Testis (tissue), 3 donors: ENCODE measurements around the gene MACROD2. TPM values are rescaled to one million over a fixed set of nuclear protein-coding genes. Genes with fewer than 3 reads are reported as not detected.

ENCODE experiments used
- DNase-seq: peaks from one replicate; pipeline ENCODE4 v3.0.0-alpha.2; 2019
- H3K27ac ChIP-seq, 2 donors: fragments of 200-600 bp; sonication (generic); one replicate each; pipeline ENCODE4 v1.5.1; 2019
- H3K27me3 ChIP-seq: fragments of 200-600 bp; sonication (generic); one replicate; pipeline ENCODE4 v1.5.1; 2019
- H3K36me3 ChIP-seq: fragments of 200-600 bp; sonication (generic); one replicate; pipeline ENCODE4 v1.5.1; 2017; ENCODE audit warnings: low read depth; ENCODE audit errors: missing control alignments
- H3K4me1 ChIP-seq: fragments of 200-600 bp; sonication (generic); one replicate; pipeline ENCODE4 v1.5.1; 2019
- H3K4me3 ChIP-seq, 2 donors: fragments of 200-600 bp; sonication (generic); one replicate each; pipeline ENCODE4 v1.5.1; 2017 to 2019
- H3K9me3 ChIP-seq: fragments of 200-600 bp; sonication (generic); one replicate; pipeline ENCODE4 v1.5.1; 2017
- POLR2A ChIP-seq: fragments of 450-650 bp; IDR thresholded peaks from one replicate; pipeline ENCODE4 v1.6.1; 2017; ENCODE audit warnings: antibody characterized with exemption, mild to moderate bottlenecking, moderate library complexity
- WGBS, 2 donors: methylation state at CpG; one replicate each; pipeline ENCODE4 v1.1.5; 2018; 5-methylcytosine and 5-hydroxymethylcytosine counted together
- intact Hi-C: fragments of 100-400 bp; cut with DNase I; formaldehyde crosslinking; loops from one replicate; pipeline ENCODE4 v1.15.1; 2023; ENCODE audit warnings: low total_unique reads
- polyA plus RNA-seq: library from polyadenylated mRNA; stranded (reverse); fragments of 350-450 nt; fragmentation: Illumina TruSeq; extraction: RNeasy Lipid Tissue Mini Kit (QIAGEN cat#74804); gene quantifications from one replicate; pipeline ENCODE4 v1.2.3, GENCODE V29; 2014; ENCODE audit warnings: low read depth, low replicate concordance; ENCODE audit not compliant: insufficient read depth
- total RNA-seq, 2 donors: library from RNA; depleted of rRNA; stranded (reverse); fragments of >200 nt; gene quantifications; one replicate each; pipeline ENCODE4 v1.2.3, GENCODE V29; 2016
- TF ChIP-seq, protein P1 (sequence below), 3 experiments: fragments of 450-650 bp in 2 of 3; fragments of 200-600 bp in 1 of 3; sonication (generic) in 1 of 3; IDR thresholded peaks; one replicate each; pipeline ENCODE4 v1.5.1; 2016 to 2019; ENCODE audit warnings: antibody characterized with exemption in 3 of 3, mild to moderate bottlenecking in 2 of 3, moderate library complexity in 1 of 3

Gene MACROD2
- total and polyA plus RNA-seq, 3 donors from 2014 or later: 12.6 to 20.6 (median 16.8) TPM

DNA sequence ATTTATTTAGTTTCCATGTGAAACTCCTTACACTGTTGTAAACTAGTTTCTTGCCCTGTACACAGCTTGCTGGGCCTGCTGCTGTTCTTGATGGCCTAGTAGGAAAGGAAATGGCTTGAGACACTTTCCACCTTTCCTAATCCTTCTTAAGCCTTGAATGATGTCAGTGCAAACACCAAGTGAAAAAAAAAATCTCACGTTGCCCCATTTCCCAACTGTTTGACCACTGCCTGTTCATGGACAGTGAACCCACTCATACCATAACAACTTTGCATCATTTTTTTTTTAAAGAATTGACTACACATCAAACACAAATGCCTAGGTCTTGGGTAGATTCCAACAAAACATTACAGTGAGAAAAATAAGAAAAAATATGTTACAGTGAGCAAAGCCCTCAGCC, 995.7 kb downstream of the MACROD2 start:
- Histone ChIP-seq H3K36me3 (no peaks in the 10 kb centered on the region), H3K4me3 (no peak overlapping the region), H3K9me3 (no peaks in the 10 kb centered on the region), H3K27me3 (no peaks in the 10 kb centered on the region), H3K4me1 (no peaks in the 10 kb centered on the region), H3K27ac (no peak overlapping the region)
- no peak for TF ChIP-seq POLR2A
- TF ChIP-seq, protein P1, sequence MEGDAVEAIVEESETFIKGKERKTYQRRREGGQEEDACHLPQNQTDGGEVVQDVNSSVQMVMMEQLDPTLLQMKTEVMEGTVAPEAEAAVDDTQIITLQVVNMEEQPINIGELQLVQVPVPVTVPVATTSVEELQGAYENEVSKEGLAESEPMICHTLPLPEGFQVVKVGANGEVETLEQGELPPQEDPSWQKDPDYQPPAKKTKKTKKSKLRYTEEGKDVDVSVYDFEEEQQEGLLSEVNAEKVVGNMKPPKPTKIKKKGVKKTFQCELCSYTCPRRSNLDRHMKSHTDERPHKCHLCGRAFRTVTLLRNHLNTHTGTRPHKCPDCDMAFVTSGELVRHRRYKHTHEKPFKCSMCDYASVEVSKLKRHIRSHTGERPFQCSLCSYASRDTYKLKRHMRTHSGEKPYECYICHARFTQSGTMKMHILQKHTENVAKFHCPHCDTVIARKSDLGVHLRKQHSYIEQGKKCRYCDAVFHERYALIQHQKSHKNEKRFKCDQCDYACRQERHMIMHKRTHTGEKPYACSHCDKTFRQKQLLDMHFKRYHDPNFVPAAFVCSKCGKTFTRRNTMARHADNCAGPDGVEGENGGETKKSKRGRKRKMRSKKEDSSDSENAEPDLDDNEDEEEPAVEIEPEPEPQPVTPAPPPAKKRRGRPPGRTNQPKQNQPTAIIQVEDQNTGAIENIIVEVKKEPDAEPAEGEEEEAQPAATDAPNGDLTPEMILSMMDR (IDR thresholded peaks at IDR 0.05): no peak
- 90 to 95% methylated on average over 1 of the region's 1 CpG for WGBS, 2 donors
- intact Hi-C loops: no loop called here
- no peak for DNase-seq

DNA sequence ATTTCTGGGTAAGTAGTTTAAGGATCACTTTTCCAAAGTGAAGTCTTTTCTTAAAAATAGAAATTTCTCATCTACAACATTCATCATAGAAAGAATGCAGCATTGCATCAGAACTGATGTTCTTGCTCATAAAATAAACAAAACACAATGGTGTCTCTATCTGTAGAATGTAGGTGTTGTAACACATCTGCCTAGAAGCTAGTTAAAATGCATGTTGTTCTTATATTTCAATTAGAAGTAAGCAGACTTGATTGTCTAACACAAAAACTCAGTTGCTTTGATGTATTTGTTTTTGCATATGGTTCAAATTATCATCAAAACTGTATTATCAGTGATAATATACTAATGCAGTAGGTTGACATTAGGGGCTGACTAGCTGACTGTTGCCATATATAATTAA, 996.8 kb downstream of the MACROD2 start:
- DNase-seq: no peak
- Histone ChIP-seq H3K4me3 (no peak overlapping the region), H3K27ac (no peak overlapping the region), H3K4me1 (no peaks in the 10 kb centered on the region), H3K36me3 (no peaks in the 10 kb centered on the region), H3K9me3 (no peaks in the 10 kb centered on the region), H3K27me3 (no peaks in the 10 kb centered on the region)
- intact Hi-C loops: no loop called here
- no peak for TF ChIP-seq POLR2A
- TF ChIP-seq, protein P1 (IDR thresholded peaks at IDR 0.05): no peak

DNA sequence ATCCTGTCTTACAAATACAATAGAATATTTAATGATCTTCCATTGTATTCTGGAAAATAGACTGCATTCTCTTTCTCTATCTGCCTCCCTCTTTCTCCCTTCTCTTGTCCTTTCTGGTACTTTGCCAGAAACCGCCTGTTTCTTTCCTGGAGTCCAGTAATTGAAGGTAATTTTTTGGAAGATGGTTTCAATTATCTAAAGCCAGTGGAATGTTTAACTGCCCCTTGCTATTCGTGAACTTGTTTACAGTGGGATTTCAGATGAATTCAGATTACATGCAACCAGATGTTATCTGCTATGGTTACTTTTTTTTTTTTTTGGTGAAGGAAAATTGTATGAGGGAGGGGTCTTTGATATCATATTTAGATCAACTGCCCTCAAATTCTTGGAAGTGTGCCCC, 997.6 kb downstream of the MACROD2 start:
- Histone ChIP-seq H3K9me3 (no peaks in the 10 kb centered on the region), H3K4me1 (no peaks in the 10 kb centered on the region), H3K27ac (no peak overlapping the region), H3K36me3 (no peaks in the 10 kb centered on the region), H3K4me3 (no peak overlapping the region), H3K27me3 (no peaks in the 10 kb centered on the region)
- DNase-seq: no peak
- no peak for TF ChIP-seq POLR2A
- TF ChIP-seq, protein P1 (IDR thresholded peaks at IDR 0.05): no peak
- intact Hi-C loops: no loop called here
- 53 to 56% methylated on average over 2 of the region's 2 CpGs for WGBS, 2 donors

DNA sequence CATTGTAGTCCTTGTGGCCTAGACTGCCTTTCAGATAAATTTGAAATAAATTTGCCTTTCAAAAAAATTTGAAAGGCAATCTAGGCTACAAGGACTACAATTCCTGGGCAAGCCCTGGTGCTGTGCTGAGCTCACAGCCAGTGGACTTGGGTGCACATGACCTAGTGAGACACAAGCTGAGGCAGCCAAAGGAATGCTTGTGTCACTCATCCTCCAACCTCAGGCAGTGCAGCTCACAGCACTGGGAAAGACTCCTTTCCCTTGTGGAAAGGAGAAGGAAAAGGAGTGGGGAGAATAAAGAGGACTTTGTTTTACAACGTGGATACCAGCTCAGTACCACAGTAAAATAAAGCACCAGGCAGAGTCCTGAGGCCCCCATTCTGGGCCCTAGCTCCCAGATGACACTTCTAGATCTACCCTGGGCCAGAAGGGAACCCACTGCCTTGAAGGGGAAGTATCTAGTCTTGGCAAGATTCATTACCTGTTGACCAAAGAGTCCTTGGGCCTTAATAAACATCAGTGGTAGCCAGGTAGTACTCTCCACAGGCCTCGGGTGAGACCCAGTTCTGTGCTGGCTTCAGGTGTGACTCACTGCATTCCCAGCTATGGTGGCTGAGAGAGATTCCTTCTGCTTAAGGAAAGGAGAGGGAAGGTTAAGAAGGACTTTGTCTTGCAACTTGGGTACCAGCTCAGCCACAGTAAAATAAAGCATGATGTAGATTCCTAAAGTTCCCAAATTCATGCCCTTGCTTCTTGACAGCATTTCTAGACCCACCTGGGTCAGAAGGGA, 1001.8 kb downstream of the MACROD2 start:
- DNase-seq: no peak
- TF ChIP-seq, protein P1 (IDR thresholded peaks at IDR 0.05): no peak
- TF ChIP-seq POLR2A: no peak
- no peaks in the 10 kb centered on the region for H3K9me3 ChIP-seq
- H3K36me3 ChIP-seq: no peaks in the 10 kb centered on the region
- intact Hi-C loops: no loop called here
- H3K4me1 ChIP-seq: no peaks in the 10 kb centered on the region
- WGBS, 2 donors: 80 to 88% methylated on average over 2 of the region's 2 CpGs
- H3K27ac ChIP-seq: no peak overlapping the region
- no peak overlapping the region for H3K4me3 ChIP-seq
- H3K27me3 ChIP-seq: no peaks in the 10 kb centered on the region

DNA sequence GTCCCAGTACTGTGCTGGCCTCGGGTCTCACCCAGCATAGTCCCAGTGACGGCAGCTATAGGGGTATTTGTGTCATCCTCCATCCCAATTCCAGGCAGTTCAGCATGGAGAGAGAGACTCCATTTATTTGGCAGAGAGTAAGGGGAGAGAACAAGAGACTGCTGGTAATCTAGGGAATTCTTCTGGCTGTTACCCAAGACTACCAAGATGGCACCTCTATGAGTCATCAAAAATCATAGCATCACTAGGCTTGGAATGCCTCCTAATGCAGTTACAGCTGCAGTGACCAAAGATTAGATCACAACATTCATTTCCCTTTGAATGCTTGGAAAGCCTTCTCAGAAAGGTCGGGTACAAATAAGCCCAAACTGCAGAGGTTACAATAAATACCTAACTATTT, 1002.5 kb downstream of the MACROD2 start:
- Histone ChIP-seq H3K36me3 (no peaks in the 10 kb centered on the region), H3K27me3 (no peaks in the 10 kb centered on the region), H3K4me3 (no peak overlapping the region), H3K4me1 (no peaks in the 10 kb centered on the region), H3K9me3 (no peaks in the 10 kb centered on the region), H3K27ac (no peak overlapping the region)
- TF ChIP-seq, protein P1 (IDR thresholded peaks at IDR 0.05): no peak
- no peak for TF ChIP-seq POLR2A
- intact Hi-C loops: no loop called here
- 93 to 97% methylated on average over 3 of the region's 3 CpGs for WGBS, 2 donors
- DNase-seq: no peak
